ENCODE results near the gene RPTOR. TPM values are rescaled to one million over a fixed set of nuclear protein-coding genes. Genes with fewer than 3 reads are reported as not detected.
A peak's percentile ranks its signal among the peaks of the same experiment; 100 is the strongest.
"Not testable (repeated sequence)": the region's sequence is repeated elsewhere in the genome, so short reads cannot be mapped to it uniquely, and the experiment has no call there.

The RPTOR gene
- total RNA-seq, 1 experiment from 2014 or later, result 26.3 TPM

DNA sequence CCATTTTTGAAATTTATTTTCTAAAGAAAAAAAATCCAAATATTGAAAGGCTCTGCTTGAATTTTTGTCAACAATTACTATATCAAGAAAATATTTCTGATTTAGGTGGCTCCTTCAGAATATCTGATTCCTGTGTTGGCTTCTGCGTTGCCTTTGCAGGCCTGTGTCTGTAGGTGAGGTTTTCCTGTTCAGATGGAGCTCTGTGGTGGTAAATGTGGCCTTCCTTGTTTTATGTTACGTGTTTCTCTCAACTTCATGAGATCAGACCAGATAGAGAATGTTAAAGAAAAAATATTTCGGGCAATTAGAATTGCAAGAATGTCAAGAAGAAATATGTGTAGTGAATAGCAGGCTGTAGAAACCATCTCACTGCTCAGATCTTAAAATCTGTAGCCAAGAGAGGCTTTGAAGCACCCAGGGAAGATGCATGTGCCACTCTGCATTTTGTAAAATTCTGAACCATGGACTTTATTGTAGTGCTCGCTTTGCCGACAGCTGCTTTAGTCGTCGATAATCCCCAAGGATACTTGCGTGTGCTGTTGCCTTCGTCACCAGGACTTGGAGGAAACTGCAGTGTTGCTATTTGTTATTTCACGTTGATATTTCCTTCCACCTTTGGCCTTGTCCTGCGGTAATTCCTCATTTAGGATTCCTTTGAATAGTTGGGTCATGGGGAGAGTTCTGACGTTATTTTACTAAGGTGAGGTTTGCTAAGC, 69.9 kb downstream of the RPTOR start:
- no peak for DNase-seq (ENCODE audit: low spot score)

DNA sequence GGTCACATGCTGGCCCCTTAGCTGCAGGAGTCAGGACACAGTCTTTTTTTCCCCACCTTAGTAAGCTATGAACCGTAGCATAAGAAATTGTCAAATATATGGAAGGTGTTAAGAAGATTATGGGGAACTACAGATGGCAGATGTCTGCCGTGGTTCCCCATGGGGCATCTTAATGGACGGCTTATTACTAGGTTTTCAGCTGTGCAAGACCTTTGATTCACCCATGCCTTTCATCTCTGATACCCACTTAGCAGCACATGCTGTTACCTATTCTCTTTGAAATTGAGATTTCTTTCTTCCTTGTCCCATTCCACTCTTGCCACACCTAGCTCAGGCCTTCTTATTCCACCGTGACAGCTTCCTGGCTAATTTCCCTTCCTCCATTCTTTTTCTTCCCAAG, 70.7 kb downstream of the RPTOR start:
- DNase-seq (ENCODE audit: low spot score), result no peak

DNA sequence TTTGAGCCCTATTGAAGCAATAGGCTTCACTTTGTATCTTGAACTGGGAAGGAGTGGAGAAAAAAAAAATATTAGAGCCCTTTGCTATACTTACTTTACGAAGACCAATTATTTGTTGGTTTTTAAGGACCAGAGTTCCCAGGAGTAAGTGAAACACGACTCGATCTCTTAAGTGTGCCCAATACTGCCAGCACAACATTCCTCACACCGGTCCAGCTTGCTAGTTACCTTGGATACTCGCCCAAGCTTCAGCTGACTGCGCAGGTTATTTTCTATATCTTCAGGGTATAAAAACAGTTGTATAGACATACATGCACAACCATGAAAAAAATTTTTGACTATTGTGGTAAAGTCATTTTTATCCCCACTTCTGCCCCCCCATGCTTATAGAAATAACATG, 72.1 kb downstream of the RPTOR start:
- no peak for DNase-seq (ENCODE audit: low spot score)

DNA sequence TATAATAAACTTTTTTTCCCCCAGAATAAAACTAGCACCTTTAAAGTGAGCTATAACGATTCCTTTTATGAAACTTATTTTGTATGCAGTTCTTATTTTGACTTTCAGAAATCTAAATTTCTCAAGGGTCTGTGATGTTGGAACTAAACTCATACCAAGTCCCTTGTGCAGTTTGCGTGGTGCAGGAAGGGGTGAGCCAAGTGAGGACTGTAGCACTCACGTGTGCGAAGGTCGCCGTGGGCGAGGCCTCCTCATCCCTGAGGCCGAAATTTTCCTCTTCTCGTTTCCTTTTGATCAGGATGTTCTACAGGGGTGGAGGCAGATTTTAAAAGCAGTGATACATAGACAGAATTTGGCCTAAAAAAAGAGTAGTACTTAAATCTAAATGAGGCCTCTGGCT, 73.7 kb downstream of the RPTOR start:
- no peak for DNase-seq (ENCODE audit: low spot score)

DNA sequence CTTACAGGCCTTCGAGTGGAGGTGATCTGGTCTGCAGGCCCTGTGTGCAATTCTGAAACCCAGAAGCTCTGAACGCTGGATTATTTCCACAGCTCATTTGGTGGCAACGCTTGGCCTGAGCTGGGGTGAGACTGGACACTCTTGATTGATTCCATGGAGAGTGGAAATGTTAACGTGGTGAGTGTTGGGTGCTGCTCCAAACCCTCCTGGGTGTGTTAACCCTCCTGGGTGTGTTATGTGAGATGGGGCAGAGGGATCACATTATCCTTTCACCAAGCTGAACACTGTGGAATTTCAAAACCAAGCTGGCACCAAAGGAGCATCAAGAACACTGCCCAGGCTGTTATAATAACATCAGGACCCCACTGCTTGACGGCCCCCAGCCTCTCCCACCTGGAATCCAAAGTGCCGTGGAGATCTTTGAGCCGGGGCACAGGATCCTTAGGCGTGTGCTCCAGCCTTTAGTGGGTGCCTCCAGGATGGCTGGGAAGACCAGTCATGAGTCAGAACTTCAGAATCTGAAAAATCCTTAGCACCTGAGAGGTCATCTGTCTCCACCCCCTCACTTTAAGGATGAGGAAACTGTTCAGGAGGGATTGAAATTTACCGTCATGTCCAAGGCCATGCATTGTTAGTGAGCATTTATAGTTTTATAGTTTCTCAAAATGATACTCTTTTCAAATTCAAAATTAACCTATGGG, 75.0 kb downstream of the RPTOR start:
- peak; percentile 49 for DNase-seq (ENCODE audit: low spot score)

DNA sequence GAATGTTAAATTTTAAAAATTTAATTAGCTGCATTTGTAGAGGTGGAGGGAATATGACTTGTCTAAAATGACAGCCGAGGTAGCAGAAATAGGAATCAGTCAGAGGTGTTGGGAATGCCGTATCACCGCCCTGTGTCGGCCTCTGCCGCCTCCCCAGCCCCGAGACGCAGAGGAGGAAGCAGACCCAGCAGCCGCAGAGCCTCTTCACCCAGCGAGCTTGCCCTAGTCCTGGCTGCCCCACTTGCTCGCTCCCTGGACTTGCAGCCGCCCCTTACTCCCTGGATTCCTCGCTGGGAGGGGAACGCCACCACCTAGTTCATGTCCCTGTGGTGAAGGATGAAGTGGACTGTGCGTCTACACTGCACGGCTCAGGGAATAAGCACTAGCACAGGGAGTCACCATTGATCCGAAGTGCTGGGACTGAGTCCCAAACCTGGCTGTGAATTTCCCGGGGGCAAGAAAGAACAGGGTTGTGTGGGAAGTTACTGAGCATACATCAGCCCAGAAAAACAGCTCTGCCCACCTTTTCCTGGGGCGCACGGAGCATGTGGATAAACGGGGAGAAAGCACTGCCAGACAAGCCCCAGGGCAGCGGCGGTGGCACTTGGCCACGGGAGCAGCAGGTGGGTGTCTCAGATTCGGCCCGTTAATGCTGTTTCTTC, 76.8 kb downstream of the RPTOR start:
- no peak for DNase-seq (ENCODE audit: low spot score)

DNA sequence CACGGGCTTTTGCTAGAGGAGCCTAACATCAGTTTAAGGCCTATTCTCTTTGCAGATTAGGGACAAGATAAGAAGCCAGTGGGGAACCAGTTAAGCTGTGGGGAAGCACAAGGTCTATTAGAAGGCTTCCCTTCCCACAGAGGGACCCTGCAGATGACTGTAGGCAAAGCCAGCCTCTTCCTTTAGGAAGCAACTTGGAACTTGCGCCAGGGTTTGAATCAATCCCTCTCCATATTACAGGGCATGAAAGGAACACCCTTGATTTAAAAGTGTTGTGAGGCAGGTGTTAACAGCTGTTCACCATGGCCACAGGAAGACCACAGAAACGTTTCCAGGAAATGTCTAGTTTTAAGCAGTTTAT, 77.3 kb downstream of the RPTOR start:
- DNase-seq (ENCODE audit: low spot score), result no peak

DNA sequence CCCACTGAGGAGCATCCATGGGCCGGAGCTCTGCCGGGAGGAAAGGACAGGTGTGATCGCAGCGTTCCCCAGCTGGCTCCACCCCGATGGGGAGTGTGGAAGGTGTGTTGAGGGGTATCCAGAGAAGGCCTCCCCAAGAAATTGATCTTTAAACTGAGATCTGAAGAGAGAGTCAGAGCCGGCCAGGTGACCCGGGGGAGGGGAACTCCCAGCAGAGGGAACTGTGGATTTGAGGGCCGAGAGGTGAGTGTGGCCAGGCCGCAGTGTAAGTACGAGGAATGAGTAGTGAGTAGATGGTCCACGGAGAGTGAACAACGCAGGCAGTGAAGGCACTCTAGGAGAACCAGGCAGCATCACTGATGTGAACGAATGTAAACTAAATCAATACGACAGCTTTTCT, 80.2 kb downstream of the RPTOR start:
- no peak for DNase-seq (ENCODE audit: low spot score)

DNA sequence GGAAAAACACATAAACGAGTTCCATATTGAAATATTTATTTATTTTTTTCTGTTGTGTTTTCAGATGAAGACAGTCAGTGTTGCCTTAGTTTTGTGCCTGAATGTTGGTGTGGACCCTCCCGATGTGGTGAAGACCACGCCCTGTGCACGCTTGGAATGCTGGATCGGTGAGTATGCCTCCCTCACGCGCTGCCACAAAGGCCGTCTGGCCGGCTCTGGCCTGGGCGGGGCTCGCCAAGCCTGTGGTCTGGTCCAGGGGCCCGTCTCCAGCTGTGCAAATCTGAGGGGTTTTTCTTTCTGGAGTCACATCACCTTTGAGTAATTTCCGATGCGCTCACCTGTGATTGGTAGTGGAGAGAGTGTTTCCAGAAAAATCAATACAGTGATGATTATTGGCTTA, 81.0 kb downstream of the RPTOR start:
- DNase-seq (ENCODE audit: low spot score), result no peak

DNA sequence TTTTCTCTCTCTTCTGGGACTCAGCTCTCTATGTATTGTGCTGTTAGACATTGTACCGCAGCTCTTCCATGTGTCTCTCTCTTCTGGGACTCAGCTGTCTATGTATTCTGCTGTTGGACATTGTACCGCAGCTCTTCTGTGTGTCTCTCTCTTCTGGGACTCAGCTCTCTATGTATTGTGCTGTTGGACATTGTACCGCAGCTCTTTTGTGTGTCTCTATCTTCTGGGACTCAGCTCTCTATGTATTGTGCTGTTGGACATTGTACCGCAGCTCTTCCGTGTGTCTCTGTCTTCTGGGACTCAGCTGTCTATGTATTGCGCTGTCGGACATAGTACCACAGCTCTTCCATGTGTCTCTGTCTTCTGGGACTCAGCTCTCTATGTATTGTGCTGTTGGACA, 84.2 kb downstream of the RPTOR start:
- DNase-seq (ENCODE audit: low spot score), result not testable (repeated sequence)

DNA sequence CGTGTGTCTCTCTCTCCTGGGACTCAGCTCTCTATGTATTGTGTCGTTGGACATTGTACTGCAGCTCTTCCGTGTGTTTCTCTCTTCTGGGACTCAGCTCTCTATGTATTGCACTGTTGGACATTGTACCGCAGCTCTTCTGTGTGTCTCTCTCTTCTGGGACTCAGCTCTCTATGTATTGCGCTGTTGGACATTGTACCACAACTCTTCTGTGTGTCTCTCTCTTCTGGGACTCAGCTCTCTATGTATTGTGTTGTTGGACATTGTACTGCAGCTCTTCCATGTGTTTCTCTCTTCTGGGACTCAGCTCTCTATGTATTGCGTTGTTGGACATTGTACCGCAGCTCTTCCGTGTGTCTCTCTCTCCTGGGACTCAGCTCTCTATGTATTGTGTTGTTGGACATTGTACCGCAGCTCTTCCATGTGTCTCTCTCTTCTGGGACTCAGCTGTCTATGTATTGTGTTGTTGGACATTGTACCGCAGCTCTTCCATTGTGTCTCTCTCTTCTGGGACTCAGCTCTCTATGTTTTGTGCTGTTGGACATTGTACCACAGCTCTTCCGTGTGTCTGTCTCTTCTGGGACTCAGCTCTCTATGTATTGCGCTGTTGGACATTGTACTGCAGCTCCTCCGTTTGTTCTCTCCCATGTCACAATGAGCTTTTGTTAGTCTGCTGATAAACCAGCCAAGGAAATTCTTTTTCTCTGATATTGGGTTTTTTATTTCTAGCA, 84.8 kb downstream of the RPTOR start:
- DNase-seq (ENCODE audit: low spot score), result no peak

DNA sequence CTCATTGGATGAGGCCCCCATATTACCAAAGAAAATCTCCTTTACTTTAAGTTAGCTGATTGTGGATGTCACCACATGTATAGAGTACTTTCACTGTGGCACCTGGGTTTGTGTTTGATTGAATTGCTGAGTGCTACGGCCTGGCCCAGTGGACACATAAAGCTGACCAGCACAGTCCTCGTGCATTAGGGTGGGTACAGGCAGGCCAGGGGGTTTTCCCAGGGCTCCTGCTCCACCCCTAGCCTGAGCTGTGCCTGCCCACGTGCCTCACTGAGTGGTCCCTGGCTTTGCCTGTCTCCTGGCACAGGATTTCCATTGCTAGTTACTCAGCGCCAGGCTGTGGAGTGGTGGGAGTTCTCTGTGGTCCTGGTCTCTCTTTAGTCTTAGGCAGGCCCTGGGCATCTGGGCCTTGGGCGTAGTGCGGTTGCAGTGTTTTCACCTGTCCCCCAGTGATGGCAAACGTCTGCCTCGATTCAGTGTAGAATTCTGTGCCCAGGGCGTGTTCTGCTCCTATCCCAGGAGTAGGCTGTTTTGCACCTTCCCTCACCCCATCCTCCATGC, 86.0 kb downstream of the RPTOR start:
- DNase-seq (ENCODE audit: low spot score), result no peak

DNA sequence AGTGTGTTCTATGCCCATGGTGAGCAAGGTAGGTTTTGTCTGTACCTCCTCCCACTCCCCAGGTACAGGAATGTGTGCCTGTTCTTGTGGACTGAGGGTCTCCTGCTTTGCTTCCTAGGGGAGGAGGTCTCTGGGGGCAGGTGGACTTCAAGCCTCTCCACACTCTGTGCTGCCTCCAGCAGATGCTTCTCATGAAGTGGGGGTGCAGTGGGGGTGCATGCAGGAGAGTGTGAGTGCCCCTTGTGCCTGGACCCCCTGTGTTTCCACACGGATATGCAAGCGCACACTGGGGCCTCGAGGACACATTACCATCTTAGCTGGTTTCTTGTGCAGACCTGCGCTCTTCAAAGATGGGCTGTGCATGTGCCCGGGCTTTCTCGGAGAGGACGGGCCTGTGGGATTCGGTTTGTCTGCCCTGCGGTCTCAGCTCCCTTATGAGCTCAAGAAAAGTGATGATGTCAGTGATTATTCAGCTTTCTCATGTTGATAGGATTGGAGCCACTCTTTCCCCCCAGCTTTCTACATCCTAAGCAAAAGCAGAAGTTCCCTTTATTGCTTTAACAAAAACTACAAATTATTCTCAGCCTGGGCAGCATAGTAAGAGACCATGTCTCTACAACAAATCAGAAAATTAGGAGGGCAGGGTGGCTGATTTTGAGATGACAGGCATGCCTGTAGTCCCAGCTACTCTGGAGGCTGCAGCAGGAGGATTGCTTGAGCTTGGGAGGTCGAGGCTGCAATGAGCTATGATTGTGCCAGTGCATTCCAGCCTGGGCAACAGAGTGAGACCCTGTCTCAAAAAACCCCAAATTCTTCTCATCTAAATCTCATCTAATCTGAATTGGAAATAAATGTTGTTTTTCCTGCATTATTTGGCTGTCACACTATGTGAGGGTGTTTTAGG, 86.8 kb downstream of the RPTOR start:
- no peak for DNase-seq (ENCODE audit: low spot score)

DNA sequence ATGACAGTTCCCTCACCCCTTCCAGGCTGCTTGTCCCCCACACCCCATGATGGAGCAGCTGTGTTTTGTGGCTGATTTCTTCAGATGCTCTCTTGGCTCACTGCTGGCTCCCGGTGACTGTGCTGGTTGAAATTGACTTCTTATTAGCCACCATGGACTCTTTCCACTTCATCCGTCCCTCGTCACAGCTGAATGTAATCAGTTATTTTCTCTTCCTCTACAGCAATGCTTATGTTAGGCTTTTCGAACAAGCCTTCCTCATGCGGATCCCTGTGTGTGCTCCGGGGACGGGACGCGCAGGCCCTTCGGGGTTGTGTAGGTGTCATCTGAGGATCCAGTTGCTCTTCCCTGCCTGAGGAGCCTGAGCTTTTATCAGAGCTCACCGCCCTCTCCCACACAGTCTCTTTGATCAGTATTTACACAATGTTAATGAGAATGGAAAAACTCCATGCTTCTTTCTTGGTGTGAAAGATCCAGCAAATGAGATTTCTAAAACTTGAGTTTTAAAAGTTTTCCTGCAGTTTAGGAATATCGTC, 87.5 kb downstream of the RPTOR start:
- no peak for DNase-seq (ENCODE audit: low spot score)

DNA sequence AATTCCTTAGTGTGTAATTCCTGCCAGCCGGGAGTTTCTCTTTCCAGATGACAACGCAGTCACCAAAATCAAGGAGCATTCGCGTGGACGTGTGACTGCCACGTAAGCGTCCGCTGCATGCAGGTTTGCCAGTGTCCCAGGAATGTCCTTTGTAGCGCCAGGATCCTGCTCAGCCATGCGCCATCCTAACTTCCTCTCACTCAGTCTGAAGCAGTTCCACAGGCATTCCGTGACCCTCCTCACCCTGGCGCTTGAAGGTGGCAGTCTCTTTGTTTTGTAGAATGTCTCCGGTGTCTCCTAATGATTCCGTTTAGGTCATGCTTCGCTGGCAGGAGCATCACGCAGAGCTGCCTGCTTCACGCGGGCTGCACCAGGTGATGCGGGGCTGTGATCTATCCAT, 88.6 kb downstream of the RPTOR start:
- no peak for DNase-seq (ENCODE audit: low spot score)

DNA sequence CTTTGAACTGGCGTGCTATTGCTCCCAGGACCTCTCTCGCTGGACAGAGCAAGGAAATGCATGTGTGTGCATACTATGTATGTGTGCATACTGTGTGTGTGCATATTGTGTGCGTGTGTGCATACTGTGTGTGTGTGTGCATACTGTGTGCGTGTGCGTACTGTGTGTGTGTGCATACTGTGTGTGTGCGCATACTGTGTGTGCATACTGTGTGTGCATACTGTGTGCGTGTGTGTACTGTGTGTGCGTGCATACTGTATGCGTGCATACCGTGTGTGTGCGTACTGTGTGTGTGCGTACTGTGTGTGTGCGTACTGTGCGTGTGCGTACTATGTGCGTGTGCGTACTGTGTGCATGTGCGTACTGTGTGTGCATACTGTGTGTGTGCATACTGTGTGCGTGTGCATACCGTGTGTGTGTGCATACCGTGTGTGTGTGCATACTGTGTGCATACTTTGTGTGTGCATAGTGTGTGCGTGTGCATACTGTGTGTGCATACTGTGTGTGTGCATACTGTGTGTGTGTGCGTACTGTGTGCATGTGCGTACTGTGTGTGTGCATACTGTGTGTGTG, 89.4 kb downstream of the RPTOR start:
- no peak for DNase-seq (ENCODE audit: low spot score)

DNA sequence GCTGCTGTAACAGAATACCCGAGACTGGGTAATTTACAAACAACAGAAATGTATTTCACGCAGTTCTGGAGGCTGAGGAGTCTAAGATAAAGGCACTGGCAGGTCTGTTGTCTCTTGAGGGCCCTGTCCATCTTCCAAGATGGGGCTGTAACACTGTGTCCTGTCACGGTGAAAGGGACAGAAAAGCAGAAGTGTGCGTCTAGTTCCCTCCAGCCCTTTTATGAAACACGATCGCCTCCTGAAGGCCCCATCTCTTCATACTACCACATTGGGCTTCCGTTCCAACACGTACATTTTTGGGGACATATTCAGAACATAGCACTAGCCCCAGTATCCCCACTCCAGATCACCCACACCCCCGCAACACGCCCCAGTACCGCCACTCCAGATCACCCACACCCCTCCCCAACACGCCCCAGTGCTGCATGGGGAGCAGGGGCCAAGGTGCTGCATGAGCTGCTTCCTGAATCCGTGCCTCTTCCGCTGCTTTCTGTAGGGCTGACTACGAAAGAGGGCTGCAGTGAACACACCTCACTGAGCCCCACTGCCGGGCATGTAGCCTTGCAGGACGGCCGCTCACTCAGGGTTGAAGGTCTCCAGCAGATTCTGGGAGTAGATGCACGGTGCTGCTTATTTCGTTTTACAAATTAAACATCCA, 91.9 kb downstream of the RPTOR start:
- DNase-seq (ENCODE audit: low spot score), result no peak

DNA sequence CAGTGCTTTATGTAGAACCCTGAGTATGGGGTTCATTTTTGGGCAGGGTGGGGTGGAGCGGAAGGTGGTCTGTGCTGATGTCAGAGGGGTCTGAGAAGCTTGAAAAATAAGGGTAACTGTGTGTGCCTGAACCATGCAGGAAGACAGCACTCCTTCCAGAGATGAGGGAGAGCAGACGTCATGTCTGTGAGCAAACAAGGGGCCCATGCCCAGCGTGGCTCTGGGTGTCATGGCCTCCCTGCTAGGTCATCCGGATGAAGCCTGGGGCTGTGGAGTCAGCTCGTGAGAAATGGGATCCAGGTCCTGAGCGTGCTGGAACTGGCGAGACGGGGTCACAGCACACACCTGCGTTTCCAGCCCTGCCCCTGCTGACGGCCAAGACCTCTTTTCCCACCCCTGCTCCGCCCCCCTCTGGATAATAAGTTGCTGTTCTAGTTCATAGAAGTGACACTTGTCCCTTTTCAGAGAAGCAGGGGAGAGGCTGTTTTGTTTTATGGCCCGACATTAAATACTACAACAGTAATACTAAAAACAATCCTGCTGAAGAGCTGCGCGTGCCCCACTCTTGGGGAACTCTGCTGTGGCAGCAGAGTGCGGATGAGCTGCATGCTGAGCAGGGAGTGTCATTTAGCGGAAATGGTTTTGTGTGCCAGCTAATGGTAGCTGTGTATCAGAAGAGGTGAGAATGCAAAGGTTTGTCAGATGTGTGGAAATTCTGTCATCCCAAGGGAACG, 92.6 kb downstream of the RPTOR start:
- DNase-seq (ENCODE audit: low spot score), result peak; percentile 44

DNA sequence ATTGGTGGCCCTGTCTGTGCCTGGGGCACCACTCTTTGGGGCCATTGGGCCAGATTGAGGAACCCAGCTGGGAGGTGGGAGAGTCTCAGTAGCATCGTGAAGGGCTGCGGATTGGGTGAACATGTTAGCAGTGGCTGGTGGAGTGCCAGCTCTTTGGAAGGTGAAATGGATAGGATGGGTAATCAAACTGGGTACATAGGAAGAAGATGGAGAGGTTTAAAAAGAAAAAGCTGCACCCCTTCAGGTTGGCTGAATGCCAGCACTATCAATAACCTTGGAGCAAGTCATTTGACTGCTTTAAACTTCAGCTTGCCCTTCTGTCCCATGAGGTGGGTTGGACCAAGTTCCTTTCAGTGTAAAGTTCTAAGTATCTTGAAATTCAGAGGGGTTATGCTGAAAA, 95.0 kb downstream of the RPTOR start:
- no peak for DNase-seq (ENCODE audit: low spot score)
